Cardiac fibroblast (primary cell): ENCODE measurements around the gene ETFDH.
A peak's percentile ranks its signal among the peaks of the same experiment; 100 is the strongest.

Experiments used
- DNase-seq, 2 donors: peaks; one replicate each; pipeline versions ENCODE4 v3.0.0 to v3.0.0-alpha.2; 2010; ENCODE audit warnings: low read depth in 2 of 2
- H3K4me3 ChIP-seq, 2 donors: replicated peaks in 1 of 2; 1 replicate in 1 of 2; 2 replicates in 1 of 2; pipeline ENCODE4 v1.5.1; 2011; ENCODE audit warnings: low read depth in 2 of 2, low read length in 2 of 2, mild to moderate bottlenecking in 2 of 2, moderate library complexity in 1 of 2
- CTCF ChIP-seq: IDR thresholded peaks from one replicate; pipeline ENCODE4 v1.5.1; 2011; ENCODE audit warnings: low read depth, mild to moderate bottlenecking, low read length, inconsistent platforms

Gene ETFDH

GRCh38 chr4:158714937-158715336, 42.8 kb downstream of the ETFDH start:
- TF ChIP-seq CTCF: no peak
- H3K4me3 ChIP-seq: no peak overlapping the region
- no peak for DNase-seq

DNA sequence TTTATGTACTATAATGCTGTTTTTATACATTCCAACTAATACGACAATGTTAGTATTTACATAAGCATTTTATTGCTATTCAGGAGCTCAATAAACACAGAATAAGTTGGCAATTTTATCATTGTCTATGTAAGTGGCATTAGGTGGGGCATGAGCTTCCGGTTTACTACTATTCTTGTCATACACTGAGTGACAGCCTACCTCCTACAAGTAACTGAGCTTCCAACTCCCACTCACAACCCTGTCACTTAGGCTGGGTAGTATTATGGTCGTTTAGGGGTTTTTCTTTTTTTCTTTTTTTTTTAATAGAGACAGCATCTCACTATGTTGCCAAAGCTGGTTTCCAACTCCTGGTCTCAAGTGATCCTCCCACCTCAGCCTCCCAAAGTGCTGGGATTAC, 43.7 kb downstream of the ETFDH start:
- TF ChIP-seq CTCF: no peak
- no peak overlapping the region for H3K4me3 ChIP-seq
- DNase-seq: no peak

DNA sequence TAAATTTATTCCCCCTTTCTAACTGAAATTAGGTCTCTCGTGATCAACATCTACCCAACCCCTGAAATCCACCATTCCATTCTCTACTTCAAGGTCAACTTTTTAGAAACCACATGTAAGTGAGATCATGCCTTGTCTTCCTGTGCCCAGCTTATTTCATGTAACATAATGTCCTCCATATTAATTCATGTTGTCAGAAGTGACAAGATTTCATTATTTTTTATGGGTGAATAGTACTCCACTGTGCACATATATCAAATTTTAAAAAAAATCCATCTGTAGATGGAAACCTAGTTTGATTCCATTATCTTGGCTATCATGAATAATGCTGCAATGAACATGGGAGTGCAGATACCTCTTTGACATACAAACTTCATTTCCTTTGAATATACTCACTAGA, 49.6 kb downstream of the ETFDH start:
- no peak for DNase-seq
- H3K4me3 ChIP-seq: no peak overlapping the region
- TF ChIP-seq CTCF: no peak

- TF ChIP-seq CTCF: no peak
- peak; percentile 59 to 60 for DNase-seq
- H3K4me3 ChIP-seq: peak overlapping the region; percentile 79 to 84
Measured at GRCh38 chr4:158722291-158722916, 50.3 kb downstream of the ETFDH start.

- TF ChIP-seq CTCF: no peak
- peak; percentile 77 to 83 for DNase-seq
Measured at GRCh38 chr4:158722917-158723793, 51.1 kb downstream of the ETFDH start, which contains the start of gene PPID. Gene PPID (minus strand): TSS chr4:158723396. CDS start chr4:158723288, 108 bp downstream.

GRCh38 chr4:158724637-158725036, 52.5 kb downstream of the ETFDH start:
- no peak overlapping the region for H3K4me3 ChIP-seq
- TF ChIP-seq CTCF: no peak

More at GRCh38 chr4:158722917-158723793, 51.1 kb downstream of the ETFDH start, which contains the start of gene PPID:
- peak within 1 kb of the TSS; percentile 79 to 84 for H3K4me3 ChIP-seq

More at GRCh38 chr4:158724637-158725036, 52.5 kb downstream of the ETFDH start:
- no peak for DNase-seq
